ENCODE results near the gene SELENOK. TPM values are rescaled to one million over a fixed set of nuclear protein-coding genes. Genes with fewer than 3 reads are reported as not detected.

SELENOK gene
- total and polyA plus RNA-seq, 2 donors (not counting 1 experiment from before 2014, with no cell fraction given): 27.5 to 56.1 TPM

DNA sequence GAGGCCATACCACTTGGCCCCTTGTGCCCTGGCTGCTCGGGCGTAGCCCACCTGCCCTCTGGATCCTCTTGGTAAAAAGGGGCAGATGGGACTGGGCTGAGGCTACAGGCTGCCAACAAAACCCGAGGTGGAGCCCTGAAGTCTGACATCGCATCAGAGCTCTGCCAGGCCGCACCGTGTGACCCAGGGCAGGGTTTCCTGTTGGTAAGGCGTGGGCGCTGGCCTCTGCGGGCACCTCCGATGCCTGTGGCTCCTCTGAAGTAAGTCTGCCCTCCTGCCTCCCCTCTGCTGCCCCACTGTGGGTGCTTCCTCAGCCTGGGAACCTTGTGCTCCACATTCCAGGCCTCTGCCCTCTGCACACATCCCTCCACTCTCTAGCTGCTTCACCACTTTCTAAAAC is 54.3 kb downstream of the SELENOK start:
- POLR2A ChIA-PET: no interaction called here
- no peaks in the 10 kb centered on the region for H3K79me2 ChIP-seq (ENCODE audit: control insufficient read depth, insufficient read depth, low read length)

More for the DNA sequence above, 54.3 kb downstream of the SELENOK start:
- no peak overlapping the region for H3K9ac ChIP-seq (ENCODE audit: low read length)
- no peak overlapping the region for H3K27ac Mint-ChIP-seq
- H3K4me3 Mint-ChIP-seq: no peak overlapping the region
- H3K4me1 Mint-ChIP-seq: no peaks in the 10 kb centered on the region
- peaks cover 0 to 3% (median 0%) of the 10 kb centered on the region in 4 experiments for H3K27me3 ChIP-seq (replicated peaks in 1 of 4; ENCODE audit: control extremely low read depth in 1 of 4, control insufficient read depth in 3 of 4, insufficient read depth in 4 of 4, low read length in 3 of 4)
- DNase-seq (no peak), ATAC-seq (ENCODE audit: low read depth) (no peak)
- H3K27me3 Mint-ChIP-seq: peaks cover 5% of the 10 kb centered on the region
- CTCF ChIA-PET: interaction anchor here (1.2 kb wide), 1 partner anchor 8 kb away, joined by 3 read pairs; no protein-coding TSS in a partner anchor
- H3K36me3 ChIP-seq (replicated peaks in 1 of 2; ENCODE audit: control extremely low read depth in 1 of 2, control insufficient read depth in 1 of 2, extremely low read depth in 1 of 2, insufficient read depth in 2 of 2, low read length in 1 of 2): no peaks in the 10 kb centered on the region
- no peak overlapping the region for H3K27ac ChIP-seq (ENCODE audit: low read length in 2 of 2)
- intact Hi-C loops (cut with micrococcal nuclease): no loop called here
- H3K9me3 ChIP-seq (ENCODE audit: control extremely low read depth in 1 of 3, control insufficient read depth in 2 of 3, insufficient read depth in 1 of 3, low read length in 2 of 3): no peaks in the 10 kb centered on the region
- H2AFZ ChIP-seq (ENCODE audit: insufficient read depth, low read depth, low read length, poor library complexity, severe bottlenecking): no peak overlapping the region
- H3K9me3 Mint-ChIP-seq (ENCODE audit: insufficient read depth): no peaks in the 10 kb centered on the region
- no peak overlapping the region for H3K4me2 ChIP-seq (replicated peaks; ENCODE audit: low read depth, low read length, poor library complexity, severe bottlenecking)
- no peak for TF ChIP-seq CTCF (IDR thresholded peaks at IDR 0.05)
- TF ChIP-seq EZH2 (IDR thresholded peaks at IDR 0.05; ENCODE audit: borderline replicate concordance, insufficient read depth, low read depth, low read length, poor library complexity, severe bottlenecking): no peak
- H4K20me1 ChIP-seq (ENCODE audit: control insufficient read depth, insufficient read depth, low read length, poor library complexity, severe bottlenecking): no peaks in the 10 kb centered on the region
- 87% methylated on average over 10 of the region's 10 CpGs for WGBS (ENCODE audit: insufficient coverage)
- no peak overlapping the region for H3K4me3 ChIP-seq (ENCODE audit: control extremely low read depth in 1 of 5, extremely low read depth in 1 of 5, insufficient read depth in 1 of 5, low read depth in 2 of 5, low read length in 4 of 5)
- no peaks in the 10 kb centered on the region for H3K4me1 ChIP-seq (ENCODE audit: control insufficient read depth in 2 of 2, insufficient read depth in 2 of 2, low read length in 2 of 2)
